GM12878 (cell line): Measurements from ENCODE around the gene SCYL3. TPM values are rescaled to one million over a fixed set of nuclear protein-coding genes. Genes with fewer than 3 reads are reported as not detected.

Experiments used
- ATAC-seq: fragments of 200-7000 bp; cut with Tn5 transposase; 3 replicates; pipeline ENCODE4 v1.9.1; 2020; ENCODE audit warnings: mild to moderate bottlenecking, moderate library complexity
- BruUV-seq: library from RNA; stranded (reverse); fragments of 400-500 nt; replicated peaks from 2 replicates; lab custom pipeline; 2021; lab: Mats Ljungman, UMichigan
- CTCF ChIA-PET: fragments of 300-600 bp; sonication (Branson Sonifier 250); formaldehyde crosslinking; extraction: SDS; loops from one replicate; lab custom pipeline; 2021; ENCODE audit warnings: inconsistent platforms; lab: Yijun Ruan, JAX
- POLR2A ChIA-PET: fragments of 350-600 bp; formaldehyde crosslinking; extraction: SDS; loops from one replicate; lab custom pipeline; 2021; ENCODE audit warnings: inconsistent platforms; lab: Charles Lee
- RAD21 ChIA-PET: fragments of 300-600 bp; sonication (Branson Sonifier 250); formaldehyde crosslinking; loops from one replicate; lab custom pipeline; 2023; ENCODE audit warnings: antibody characterized with exemption; ENCODE audit not compliant: unreplicated experiment; lab: Charles Lee
- SMC1A ChIA-PET: fragments of 300-600 bp; sonication (Branson Sonifier 250); formaldehyde crosslinking; loops from one replicate; lab custom pipeline; 2023; ENCODE audit not compliant: unreplicated experiment, uncharacterized antibody; lab: Charles Lee
- DNase-seq: peaks from one replicate; pipeline ENCODE4 v3.0.0-alpha.2; 2011; ENCODE audit warnings: low read depth, low spot score
- FAIRE-seq: peaks from 3 replicates; lab custom pipeline; 2011; peaks lifted over from hg19 to GRCh38; lab: Jason Lieb, UNC
- H2AFZ ChIP-seq: 2 replicates; pipeline ENCODE4 v1.6.0; 2011; ENCODE audit warnings: low read depth, low read length, control low read depth; ENCODE audit not compliant: control insufficient read depth
- H3K27ac ChIP-seq: 2 replicates; pipeline ENCODE4 v1.5.1; 2011; ENCODE audit warnings: control low read depth; ENCODE audit not compliant: control insufficient read depth, insufficient read depth
- H3K27me3 ChIP-seq, 2 experiments: replicated peaks in 1 of 2; 2 replicates each; pipeline versions ENCODE4 v1.6.0 to v1.6.1; 2011; ENCODE audit warnings: low read length in 1 of 2; ENCODE audit not compliant: control insufficient read depth in 2 of 2, insufficient read depth in 2 of 2
- H3K36me3 ChIP-seq, 2 experiments: 2 replicates each; pipeline ENCODE4 v1.5.1; 2011; ENCODE audit warnings: low read length in 1 of 2; ENCODE audit not compliant: control insufficient read depth in 2 of 2, insufficient read depth in 2 of 2
- H3K4me1 ChIP-seq: 2 replicates; pipeline ENCODE4 v1.6.1; 2011; ENCODE audit warnings: mild to moderate bottlenecking, low read length, moderate library complexity, mixed read lengths; ENCODE audit not compliant: control insufficient read depth, insufficient read depth
- H3K4me2 ChIP-seq: 2 replicates; pipeline ENCODE4 v1.6.0; 2011; ENCODE audit warnings: control low read depth; ENCODE audit not compliant: control insufficient read depth, insufficient read depth
- H3K4me3 ChIP-seq: fragments of 200-600 bp; sonication (generic); 2 replicates; pipeline ENCODE4 v1.5.1; 2016
- H3K79me2 ChIP-seq: 2 replicates; pipeline ENCODE4 v1.6.0; 2011; ENCODE audit warnings: low read length; ENCODE audit not compliant: control insufficient read depth, insufficient read depth
- H3K9ac ChIP-seq: 2 replicates; pipeline ENCODE4 v1.8.0; 2011; ENCODE audit warnings: low read length, control low read depth, mixed read lengths; ENCODE audit not compliant: control insufficient read depth, insufficient read depth
- H3K9me3 ChIP-seq: replicated peaks from 3 replicates; pipeline ENCODE4 v1.5.1; 2011; ENCODE audit warnings: mild to moderate bottlenecking, low read length; ENCODE audit not compliant: control insufficient read depth, insufficient read depth
- H4K20me1 ChIP-seq: 2 replicates; pipeline ENCODE4 v1.6.0; 2011; ENCODE audit not compliant: control insufficient read depth, insufficient read depth
- CHD2 ChIP-seq: IDR thresholded peaks from 2 replicates; pipeline ENCODE4 v1.6.1; 2011; ENCODE audit warnings: low read depth, low read length, improper control_type of control experiment, borderline replicate concordance
- EGR1 ChIP-seq, 2 experiments: IDR thresholded peaks; 1 replicate in 1 of 2; 2 replicates in 1 of 2; pipeline ENCODE4 v1.6.1; 2011 to 2012; ENCODE audit warnings: low read depth in 2 of 2, low read length in 2 of 2, borderline replicate concordance in 1 of 2, mild to moderate bottlenecking in 1 of 2, moderate library complexity in 1 of 2
- HCFC1 ChIP-seq: fragments of 150-350 bp; IDR thresholded peaks from 2 replicates; pipeline ENCODE4 v1.6.1; 2014; ENCODE audit warnings: low read length
- HDAC6 ChIP-seq: fragments of 200-600 bp; sonication (generic); IDR thresholded peaks from one replicate; pipeline ENCODE4 v1.8.0; 2017; ENCODE audit warnings: antibody characterized with exemption; ENCODE audit not compliant: unreplicated experiment
- JUNB ChIP-seq: IDR thresholded peaks from 2 replicates; pipeline ENCODE4 v1.6.1; 2016; ENCODE audit warnings: antibody characterized with exemption, mild to moderate bottlenecking
- LARP7 ChIP-seq: fragments of 450-650 bp; IDR thresholded peaks from 2 replicates; pipeline ENCODE4 v1.6.1; 2017; ENCODE audit warnings: mild to moderate bottlenecking
- PBX3 ChIP-seq: IDR thresholded peaks from 2 replicates; pipeline ENCODE4 v1.6.1; 2011; ENCODE audit warnings: mild to moderate bottlenecking, low read depth, low read length, moderate library complexity; ENCODE audit not compliant: insufficient replicate concordance
- PKNOX1 ChIP-seq: fragments of 450-650 bp; IDR thresholded peaks from 2 replicates; pipeline ENCODE4 v1.6.1; 2016; ENCODE audit warnings: mild to moderate bottlenecking
- POLR2A ChIP-seq: IDR thresholded peaks from 2 replicates; pipeline ENCODE4 v1.6.1; 2011; ENCODE audit warnings: low read depth, mild to moderate bottlenecking, low read length
- RB1 ChIP-seq: fragments of 450-650 bp; formaldehyde crosslinking; IDR thresholded peaks from 2 replicates; pipeline ENCODE4 v1.6.1; 2017; ENCODE audit warnings: mild to moderate bottlenecking, borderline replicate concordance
- SMARCA5 ChIP-seq: fragments of 450-650 bp; IDR thresholded peaks from 2 replicates; pipeline ENCODE4 v1.6.1; 2017; ENCODE audit warnings: mild to moderate bottlenecking
- in situ Hi-C: fragments of 300-500 bp; cut with MboI; formaldehyde crosslinking; loops from 9 replicates; pipeline ENCODE4 v1.14.3; 2018; ENCODE audit warnings: mixed read lengths
- intact Hi-C: fragments of 100-400 bp; cut with micrococcal nuclease; formaldehyde crosslinking; loops from one replicate; pipeline ENCODE4 v1.14.2; 2022; ENCODE audit not compliant: unreplicated experiment
- polyA plus RNA-seq, 11 experiments: library from polyadenylated mRNA; depleted of rRNA in 4 of 11; unstranded in 6 of 11; stranded (reverse) in 5 of 11; fragments of >200 nt; fragmentation: Nextera tagmentation in 4 of 11; fragmentation: Illumina TruSeq in 1 of 11; extraction: Ambion mirVana in 4 of 11; extraction: Trizol in 1 of 11; gene quantifications; 1 replicate in 1 of 11; 2 replicates in 10 of 11; pipeline versions ENCODE4 v1.2.1 to v1.2.3, GENCODE V29; 2011 to 2016; ENCODE audit warnings: inconsistent platforms in 2 of 11, missing spikeins in 2 of 11, low read depth in 1 of 11
- total RNA-seq, 4 experiments: library from RNA; depleted of rRNA in 3 of 4; stranded (reverse); fragments of >200 nt in 3 of 4; fragmentation: Illumina TruSeq in 1 of 4; extraction: Trizol in 1 of 4; gene quantifications; 2 replicates each; pipeline versions ENCODE4 v1.2.1 to v1.2.3, GENCODE V29; 2013 to 2021
- TF ChIP-seq, protein P1 (sequence below): fragments of 450-650 bp; formaldehyde crosslinking; IDR thresholded peaks from 2 replicates; pipeline ENCODE4 v1.4.0; 2020; ENCODE audit warnings: mild to moderate bottlenecking, moderate library complexity
- TF ChIP-seq, protein P2 (sequence below): fragments of 450-650 bp; IDR thresholded peaks from 2 replicates; pipeline ENCODE4 v1.6.1; 2016; ENCODE audit warnings: mild to moderate bottlenecking

SCYL3 gene
- total and polyA plus RNA-seq, 10 of the 15 experiments (the other 5 are each of a cell fraction or from before 2014, with no cell fraction given) = 4.3 to 14.3 (median 10.3) TPM

DNA sequence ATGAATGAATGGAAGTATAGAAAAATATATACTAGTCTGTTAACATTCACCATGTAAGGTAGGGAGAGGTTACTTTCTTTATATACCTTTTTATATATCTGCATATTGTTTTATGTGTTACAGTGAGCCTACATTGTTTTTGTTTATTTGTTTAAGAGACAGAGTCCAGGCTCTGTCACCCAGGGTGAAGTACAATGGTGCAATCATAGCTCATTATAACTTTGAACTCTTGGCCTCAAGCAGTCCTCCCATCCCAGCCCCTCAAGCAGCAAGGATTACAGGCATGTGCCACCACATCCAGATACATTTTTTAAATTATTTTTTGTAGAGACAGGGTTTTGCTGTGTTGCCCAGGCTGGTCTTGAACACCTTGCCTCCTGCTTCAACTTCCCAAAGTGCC is 7.4 kb upstream of the SCYL3 start:
- Histone ChIP-seq H3K27me3 (no peaks in the 10 kb centered on the region), H3K4me2 (no peak overlapping the region), H3K79me2 (no peaks in the 10 kb centered on the region), H2AFZ (no peak overlapping the region), H3K4me3 (no peak overlapping the region), H3K9me3 (no peaks in the 10 kb centered on the region), H3K4me1 (peaks cover 5% of the 10 kb centered on the region), H3K9ac (no peak overlapping the region), H4K20me1 (no peaks in the 10 kb centered on the region), H3K36me3 (no peaks in the 10 kb centered on the region), H3K27ac (no peak overlapping the region)
- ChIA-PET POLR2A (interaction anchor here (0.6 to 9.5 kb wide), 2 partner anchors 8 to 50 kb away, joined by 4 to 131 read pairs; partner anchors contain the start of gene SCYL3), RAD21 (interaction anchor here (1.1 kb wide), 1 partner anchor 48 kb away, joined by 3 read pairs; no protein-coding TSS in a partner anchor), SMC1A (interaction anchor here (1.6 kb wide), 1 partner anchor 106 kb away, joined by 3 read pairs; the partner anchor contains the start of gene METTL18), CTCF (no interaction called here)
- no peak for TF ChIP-seq RB1
- TF ChIP-seq EGR1 (IDR thresholded peaks at IDR 0.05; ENCODE audit: borderline replicate concordance in 1 of 2, low read depth in 2 of 2, low read length in 2 of 2) = no peak
- TF ChIP-seq, protein P1, sequence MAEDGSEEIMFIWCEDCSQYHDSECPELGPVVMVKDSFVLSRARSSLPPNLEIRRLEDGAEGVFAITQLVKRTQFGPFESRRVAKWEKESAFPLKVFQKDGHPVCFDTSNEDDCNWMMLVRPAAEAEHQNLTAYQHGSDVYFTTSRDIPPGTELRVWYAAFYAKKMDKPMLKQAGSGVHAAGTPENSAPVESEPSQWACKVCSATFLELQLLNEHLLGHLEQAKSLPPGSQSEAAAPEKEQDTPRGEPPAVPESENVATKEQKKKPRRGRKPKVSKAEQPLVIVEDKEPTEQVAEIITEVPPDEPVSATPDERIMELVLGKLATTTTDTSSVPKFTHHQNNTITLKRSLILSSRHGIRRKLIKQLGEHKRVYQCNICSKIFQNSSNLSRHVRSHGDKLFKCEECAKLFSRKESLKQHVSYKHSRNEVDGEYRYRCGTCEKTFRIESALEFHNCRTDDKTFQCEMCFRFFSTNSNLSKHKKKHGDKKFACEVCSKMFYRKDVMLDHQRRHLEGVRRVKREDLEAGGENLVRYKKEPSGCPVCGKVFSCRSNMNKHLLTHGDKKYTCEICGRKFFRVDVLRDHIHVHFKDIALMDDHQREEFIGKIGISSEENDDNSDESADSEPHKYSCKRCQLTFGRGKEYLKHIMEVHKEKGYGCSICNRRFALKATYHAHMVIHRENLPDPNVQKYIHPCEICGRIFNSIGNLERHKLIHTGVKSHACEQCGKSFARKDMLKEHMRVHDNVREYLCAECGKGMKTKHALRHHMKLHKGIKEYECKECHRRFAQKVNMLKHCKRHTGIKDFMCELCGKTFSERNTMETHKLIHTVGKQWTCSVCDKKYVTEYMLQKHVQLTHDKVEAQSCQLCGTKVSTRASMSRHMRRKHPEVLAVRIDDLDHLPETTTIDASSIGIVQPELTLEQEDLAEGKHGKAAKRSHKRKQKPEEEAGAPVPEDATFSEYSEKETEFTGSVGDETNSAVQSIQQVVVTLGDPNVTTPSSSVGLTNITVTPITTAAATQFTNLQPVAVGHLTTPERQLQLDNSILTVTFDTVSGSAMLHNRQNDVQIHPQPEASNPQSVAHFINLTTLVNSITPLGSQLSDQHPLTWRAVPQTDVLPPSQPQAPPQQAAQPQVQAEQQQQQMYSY = no peak
- TF ChIP-seq SMARCA5 = no peak
- TF ChIP-seq LARP7 = no peak
- TF ChIP-seq PBX3 = no peak
- TF ChIP-seq POLR2A = no peak
- TF ChIP-seq, protein P2, sequence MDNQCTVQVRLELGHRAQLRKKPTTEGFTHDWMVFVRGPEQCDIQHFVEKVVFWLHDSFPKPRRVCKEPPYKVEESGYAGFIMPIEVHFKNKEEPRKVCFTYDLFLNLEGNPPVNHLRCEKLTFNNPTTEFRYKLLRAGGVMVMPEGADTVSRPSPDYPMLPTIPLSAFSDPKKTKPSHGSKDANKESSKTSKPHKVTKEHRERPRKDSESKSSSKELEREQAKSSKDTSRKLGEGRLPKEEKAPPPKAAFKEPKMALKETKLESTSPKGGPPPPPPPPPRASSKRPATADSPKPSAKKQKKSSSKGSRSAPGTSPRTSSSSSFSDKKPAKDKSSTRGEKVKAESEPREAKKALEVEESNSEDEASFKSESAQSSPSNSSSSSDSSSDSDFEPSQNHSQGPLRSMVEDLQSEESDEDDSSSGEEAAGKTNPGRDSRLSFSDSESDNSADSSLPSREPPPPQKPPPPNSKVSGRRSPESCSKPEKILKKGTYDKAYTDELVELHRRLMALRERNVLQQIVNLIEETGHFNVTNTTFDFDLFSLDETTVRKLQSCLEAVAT = no peak
- TF ChIP-seq JUNB = no peak
- TF ChIP-seq CHD2 = no peak
- no peak for TF ChIP-seq PKNOX1
- no peak for TF ChIP-seq HDAC6
- no peak for TF ChIP-seq HCFC1
- intact Hi-C loops = no loop called here
- BruUV-seq = no TSS peak
- in situ Hi-C loops = no loop called here
- DNase-seq (no peak), FAIRE-seq (no peak), ATAC-seq (no peak)
